Psoas muscle (tissue), 8 donors: ENCODE results near the gene SCRN2. TPM values are rescaled to one million over a fixed set of nuclear protein-coding genes. Genes with fewer than 3 reads are reported as not detected.

Source experiments
- ATAC-seq, 4 donors: fragments of 200-7000 bp; cut with Tn5 transposase; one replicate each; pipeline ENCODE4 v1.9.1; 2020; ENCODE audit warnings: moderate library complexity in 3 of 4, mild to moderate bottlenecking in 2 of 4
- DNase-seq, 2 donors: peaks; one replicate each; pipeline ENCODE4 v3.0.0-alpha.2; 2020
- H3K27ac ChIP-seq: fragments of 200-600 bp; one replicate; pipeline ENCODE4 v1.8.0; 2022
- H3K27me3 ChIP-seq, 3 donors: fragments of 200-600 bp in 1 of 3; one replicate each; pipeline versions ENCODE4 v1.6.1 to v1.8.0; 2013 to 2022; ENCODE audit warnings: low read length in 2 of 3, mild to moderate bottlenecking in 2 of 3, moderate library complexity in 1 of 3; ENCODE audit not compliant: insufficient read depth in 3 of 3
- H3K36me3 ChIP-seq, 2 donors: fragments of 200-600 bp in 1 of 2; one replicate each; pipeline versions ENCODE4 v1.6.1 to v1.8.0; 2013 to 2022; ENCODE audit warnings: low read depth in 1 of 2, mild to moderate bottlenecking in 1 of 2, moderate library complexity in 1 of 2; ENCODE audit not compliant: insufficient read depth in 1 of 2
- H3K4me1 ChIP-seq: fragments of 200-600 bp; one replicate; pipeline ENCODE4 v1.8.0; 2022
- H3K4me3 ChIP-seq: fragments of 200-600 bp; one replicate; pipeline ENCODE4 v1.8.0; 2022; ENCODE audit warnings: mild to moderate bottlenecking
- H3K9me3 ChIP-seq: fragments of 200-600 bp; one replicate; pipeline ENCODE4 v1.8.0; 2022
- CTCF ChIP-seq: fragments of 200-600 bp; IDR thresholded peaks from one replicate; pipeline ENCODE4 v1.8.0; 2022; ENCODE audit warnings: antibody characterized with exemption
- WGBS, 3 donors: extraction: QIAGEN DNeasy Blood & Tissue Kit; methylation state at CpG; one replicate each; pipeline versions ENCODE4 v1.1.6 to v1.1.7; 2013; 5-methylcytosine and 5-hydroxymethylcytosine counted together
- intact Hi-C, 2 donors: fragments of 100-400 bp; cut with DNase I; formaldehyde crosslinking; loops; one replicate each; pipeline versions ENCODE4 v1.11.0 to v1.14.2; 2022
- polyA plus RNA-seq, 3 donors: library from polyadenylated mRNA; stranded (reverse); fragments of 200-250 nt; gene quantifications; one replicate each; pipeline ENCODE4 v1.2.3, GENCODE V29; 2013
- total RNA-seq, 4 donors: library from RNA; stranded (reverse); fragmentation: NEBNext Ultra II Directional in 2 of 4; extraction: Animal tissue kit (Norgen Biotek cat#: 25700) in 2 of 4; gene quantifications; one replicate each; pipeline versions ENCODE4 v1.2.1 to v1.2.4, GENCODE V29; 2021 to 2023
- donor health status: healthy with polysubstance abuse.
- donor health status: DM: no; HTN: no; CAD: no; lungs with moderate emphysema.
- donor health status: Bipolar disorder and iron deficiency.
- donor health status: healthy.
- donor health status: DM: yes; HTN: yes; CAD: no.
- donor health status: DM: no; HTN: no; CAD: no.
- donor health status: DM: no; HTN: no; CAD: no.
- donor health status: DM: yes; HTN: yes; CAD: no.

Gene SCRN2
- total and polyA plus RNA-seq, 7 donors, result 10.7 to 33.5 (median 17.3) TPM

- no peak for TF ChIP-seq CTCF
- no peak overlapping the region for H3K27ac ChIP-seq
- WGBS, 3 donors, result 76 to 80% (median 79%) methylated on average over 8 of the region's 8 CpGs
- peaks cover 0 to 36% (median 6%) of the 10 kb centered on the region in 3 donors for H3K27me3 ChIP-seq
- no peaks in the 10 kb centered on the region for H3K4me1 ChIP-seq
- ATAC-seq (no peak), DNase-seq (no peak)
- intact Hi-C loops, result no loop called here
- no peaks in the 10 kb centered on the region for H3K36me3 ChIP-seq
- H3K4me3 ChIP-seq, result no peak overlapping the region
- no peaks in the 10 kb centered on the region for H3K9me3 ChIP-seq
These were observed 38.8 kb upstream of the SCRN2 start for GRCh38 chr17:47879776-47880454.

GRCh38 chr17:47879028-47879585 is 38.0 kb upstream of the SCRN2 start:
- no peak for TF ChIP-seq CTCF
- H3K27me3 ChIP-seq, result peaks cover 0 to 44% (median 8%) of the 10 kb centered on the region in 3 donors
- H3K36me3 ChIP-seq, result no peaks in the 10 kb centered on the region
- no peak overlapping the region for H3K27ac ChIP-seq
- H3K9me3 ChIP-seq, result no peaks in the 10 kb centered on the region
- WGBS, 3 donors, result 48 to 62% (median 57%) methylated on average over 2 of the region's 2 CpGs
- DNase-seq (no peak), ATAC-seq (no peak)
- intact Hi-C loops, result no loop called here
- H3K4me3 ChIP-seq, result no peak overlapping the region
- H3K4me1 ChIP-seq, result no peaks in the 10 kb centered on the region

- Histone ChIP-seq H3K9me3 (no peaks in the 10 kb centered on the region), H3K4me3 (no peak overlapping the region), H3K27ac (no peak overlapping the region), H3K27me3 (peaks cover 0 to 51% (median 10%) of the 10 kb centered on the region in 3 donors), H3K36me3 (no peaks in the 10 kb centered on the region), H3K4me1 (no peaks in the 10 kb centered on the region)
- no peak for DNase-seq
- 30 to 37% (median 33%) methylated on average over 9 to 10 of the region's 10 CpGs for WGBS, 3 donors
- ATAC-seq, result no peak
- no peak for TF ChIP-seq CTCF
- intact Hi-C loops, result no loop called here
These were observed 37.3 kb upstream of the SCRN2 start for GRCh38 chr17:47878203-47879027.

- WGBS, 3 donors, result 42 to 57% (median 43%) methylated on average over 6 to 9 of the region's 9 CpGs
- ATAC-seq, result no peak
These were observed 36.4 kb upstream of the SCRN2 start for GRCh38 chr17:47877368-47878034.

More at GRCh38 chr17:47877368-47878034, 36.4 kb upstream of the SCRN2 start:
- H3K4me3 ChIP-seq, result no peak overlapping the region
- no peaks in the 10 kb centered on the region for H3K9me3 ChIP-seq
- no peak overlapping the region for H3K27ac ChIP-seq
- H3K4me1 ChIP-seq, result no peaks in the 10 kb centered on the region
- no peaks in the 10 kb centered on the region for H3K36me3 ChIP-seq
- intact Hi-C loops, result no loop called here
- H3K27me3 ChIP-seq, result peaks cover 0 to 59% (median 13%) of the 10 kb centered on the region in 3 donors
- TF ChIP-seq CTCF, result no peak
- DNase-seq, result no peak
